OCI-LY7 (cell line): ENCODE data around the gene KLF12. TPM values are rescaled to one million over a fixed set of nuclear protein-coding genes. Genes with fewer than 3 reads are reported as not detected.

Experiments used
- BruUV-seq: library from RNA; stranded (reverse); fragments of 400-500 nt; replicated peaks from 2 replicates; lab custom pipeline; 2021; lab: Mats Ljungman, UMichigan
- CTCF ChIA-PET: fragments of 300-600 bp; sonication (Branson Sonifier 250); formaldehyde crosslinking; loops from one replicate; lab custom pipeline; 2022; ENCODE audit warnings: antibody characterized with exemption; ENCODE audit not compliant: unreplicated experiment; lab: Charles Lee
- POLR2A ChIA-PET: fragments of 300-600 bp; sonication (Branson Sonifier 250); formaldehyde crosslinking; loops from one replicate; lab custom pipeline; 2022; ENCODE audit warnings: antibody characterized with exemption; lab: Charles Lee
- DNase-seq: peaks from one replicate; pipeline ENCODE4 v3.0.0-alpha.2; 2015; ENCODE audit warnings: low spot score
- H2AFZ ChIP-seq: fragments of 200-600 bp; sonication (generic), shearing (Covaris generic); 2 replicates; pipeline ENCODE4 v1.6.1; 2014; ENCODE audit warnings: mild to moderate bottlenecking, antibody characterized with exemption, low read length, moderate library complexity
- H3K27ac ChIP-seq: fragments of 200-600 bp; sonication (generic); 2 replicates; pipeline ENCODE4 v1.5.1; 2014; ENCODE audit warnings: mixed run types, low read depth, mild to moderate bottlenecking, moderate library complexity, low read length, inconsistent platforms; ENCODE audit not compliant: poor library complexity, severe bottlenecking
- H3K36me3 ChIP-seq: fragments of 200-600 bp; sonication (generic); 2 replicates; pipeline ENCODE4 v1.6.1; 2014; ENCODE audit warnings: mild to moderate bottlenecking, antibody characterized with exemption, low read length, moderate library complexity, mixed read lengths; ENCODE audit not compliant: insufficient read depth
- H3K4me1 ChIP-seq: fragments of 200-600 bp; sonication (generic); 2 replicates; pipeline ENCODE4 v1.5.1; 2014; ENCODE audit warnings: mild to moderate bottlenecking, low read length; ENCODE audit not compliant: insufficient read depth, poor library complexity, severe bottlenecking
- H3K4me2 ChIP-seq: fragments of 200-600 bp; sonication (generic); 2 replicates; pipeline ENCODE4 v1.6.1; 2014; ENCODE audit warnings: mild to moderate bottlenecking, low read length
- H3K4me3 ChIP-seq: fragments of 200-600 bp; sonication (generic); 2 replicates; pipeline ENCODE4 v1.5.1; 2014; ENCODE audit warnings: mild to moderate bottlenecking, low read depth, low read length; ENCODE audit not compliant: poor library complexity, severe bottlenecking
- H3K79me2 ChIP-seq: fragments of 200-600 bp; sonication (generic); 2 replicates; pipeline ENCODE4 v1.6.1; 2016; ENCODE audit warnings: low read depth, mild to moderate bottlenecking, low read length, moderate library complexity, mixed read lengths; ENCODE audit not compliant: insufficient read depth
- H3K9me2 ChIP-seq: fragments of 200-600 bp; sonication (generic); 2 replicates; pipeline ENCODE4 v1.6.1; 2016; ENCODE audit warnings: mild to moderate bottlenecking, low read length, mixed read lengths; ENCODE audit not compliant: insufficient read depth
- H3K9me3 ChIP-seq: fragments of 200-600 bp; sonication (generic); 2 replicates; pipeline ENCODE4 v1.6.1; 2014; ENCODE audit warnings: mild to moderate bottlenecking, mixed run types, low read length, mixed read lengths
- H4K20me1 ChIP-seq: fragments of 200-600 bp; sonication (generic); 2 replicates; pipeline ENCODE4 v1.6.1; 2014; ENCODE audit warnings: mild to moderate bottlenecking, antibody characterized with exemption, low read length, moderate library complexity, mixed read lengths; ENCODE audit not compliant: insufficient read depth
- EZH2phosphoT487 ChIP-seq: fragments of 200-600 bp; sonication (generic); IDR thresholded peaks from 2 replicates; pipeline ENCODE4 v1.6.1; 2018; ENCODE audit warnings: low read depth, borderline replicate concordance, mild to moderate bottlenecking, mixed run types, antibody characterized with exemption, low read length, moderate library complexity, mixed read lengths
- intact Hi-C: fragments of 100-400 bp; cut with micrococcal nuclease; formaldehyde crosslinking; loops from one replicate; pipeline ENCODE4 v1.10.0; 2022; ENCODE audit not compliant: unreplicated experiment
- total RNA-seq, 2 experiments: library from RNA; depleted of rRNA in 1 of 2; stranded (reverse); fragments of >200 nt in 1 of 2; shearing (Covaris generic) in 1 of 2; gene quantifications; 2 replicates each; pipeline ENCODE4 v1.2.3, GENCODE V29; 2014 to 2022
- TF ChIP-seq, protein P1 (sequence below): fragments of 200-600 bp; sonication (generic); conservative IDR thresholded peaks from 2 replicates; pipeline ENCODE4 v1.5.1; 2014; ENCODE audit warnings: mild to moderate bottlenecking, antibody characterized with exemption, low read length, moderate library complexity, mixed read lengths

The KLF12 gene
- total RNA-seq, 2 experiments from 2014 or later, result 13.3 to 40.1 TPM

DNA sequence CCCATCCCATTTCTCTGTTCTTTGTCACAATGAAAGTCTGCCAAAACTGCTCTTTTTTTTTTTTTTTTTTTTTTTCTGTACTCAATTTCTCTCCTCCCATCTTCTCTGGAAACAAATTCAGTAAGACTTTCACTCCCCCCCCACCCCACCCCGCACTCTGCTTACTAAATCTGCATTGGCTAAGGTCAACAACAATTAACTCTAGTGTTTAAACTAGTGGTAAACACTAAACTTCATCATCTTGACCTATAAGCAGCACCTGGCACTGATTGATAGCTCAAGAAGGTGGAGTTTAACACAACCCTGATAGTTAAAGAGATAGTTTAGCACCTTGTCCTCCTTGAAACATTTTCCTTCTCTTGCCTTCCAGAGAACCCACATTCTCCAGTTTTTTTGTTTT lies 14.1 kb upstream of the KLF12 start:
- DNase-seq, result no peak
- CTCF ChIA-PET, result no interaction called here

DNA sequence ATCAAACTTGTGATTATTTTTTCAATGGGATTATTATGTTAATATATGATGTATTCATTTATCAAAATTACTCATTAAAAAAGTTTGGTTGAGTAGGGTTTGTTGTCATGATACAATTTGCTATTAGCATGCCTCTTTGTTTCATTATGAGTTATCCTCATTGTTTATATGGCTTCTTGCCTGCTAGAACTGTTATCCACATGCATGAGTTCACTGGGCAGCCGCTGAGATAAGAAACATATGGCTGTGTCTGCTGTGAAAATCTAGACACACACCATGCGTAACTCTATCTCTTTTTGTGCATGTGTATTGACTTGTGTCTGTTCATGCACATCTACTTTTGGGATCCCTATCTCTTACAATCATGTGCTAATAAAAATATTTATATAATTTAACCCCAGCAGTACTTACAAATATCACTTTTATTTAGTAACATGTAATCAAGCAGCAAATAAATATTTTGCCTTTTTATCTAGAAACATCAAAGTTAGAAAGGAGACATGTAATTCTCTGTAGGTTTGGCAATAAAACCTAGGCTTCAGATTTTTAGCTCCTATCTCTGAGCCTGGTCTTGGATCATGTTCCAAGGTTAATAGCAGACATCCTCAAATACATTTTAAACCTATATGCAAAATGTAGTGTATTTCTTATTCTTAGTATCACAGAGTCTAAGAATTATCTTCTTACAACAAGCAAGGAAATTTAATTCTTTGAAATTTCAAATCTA lies 11.2 kb upstream of the KLF12 start:
- no peaks in the 10 kb centered on the region for H3K9me3 ChIP-seq
- no peaks in the 10 kb centered on the region for H3K36me3 ChIP-seq
- no peaks in the 10 kb centered on the region for H4K20me1 ChIP-seq
- CTCF ChIA-PET, result interaction anchor here (0.6 kb wide), 1 partner anchor 389 kb away, joined by 5 read pairs; no protein-coding TSS in a partner anchor
- H3K4me2 ChIP-seq, result no peak overlapping the region
- H3K27ac ChIP-seq, result no peak overlapping the region
- H3K9me2 ChIP-seq, result no peaks in the 10 kb centered on the region
- H2AFZ ChIP-seq, result no peak overlapping the region
- no peaks in the 10 kb centered on the region for H3K79me2 ChIP-seq
- TF ChIP-seq, protein P1, sequence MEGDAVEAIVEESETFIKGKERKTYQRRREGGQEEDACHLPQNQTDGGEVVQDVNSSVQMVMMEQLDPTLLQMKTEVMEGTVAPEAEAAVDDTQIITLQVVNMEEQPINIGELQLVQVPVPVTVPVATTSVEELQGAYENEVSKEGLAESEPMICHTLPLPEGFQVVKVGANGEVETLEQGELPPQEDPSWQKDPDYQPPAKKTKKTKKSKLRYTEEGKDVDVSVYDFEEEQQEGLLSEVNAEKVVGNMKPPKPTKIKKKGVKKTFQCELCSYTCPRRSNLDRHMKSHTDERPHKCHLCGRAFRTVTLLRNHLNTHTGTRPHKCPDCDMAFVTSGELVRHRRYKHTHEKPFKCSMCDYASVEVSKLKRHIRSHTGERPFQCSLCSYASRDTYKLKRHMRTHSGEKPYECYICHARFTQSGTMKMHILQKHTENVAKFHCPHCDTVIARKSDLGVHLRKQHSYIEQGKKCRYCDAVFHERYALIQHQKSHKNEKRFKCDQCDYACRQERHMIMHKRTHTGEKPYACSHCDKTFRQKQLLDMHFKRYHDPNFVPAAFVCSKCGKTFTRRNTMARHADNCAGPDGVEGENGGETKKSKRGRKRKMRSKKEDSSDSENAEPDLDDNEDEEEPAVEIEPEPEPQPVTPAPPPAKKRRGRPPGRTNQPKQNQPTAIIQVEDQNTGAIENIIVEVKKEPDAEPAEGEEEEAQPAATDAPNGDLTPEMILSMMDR, result no peak
- TF ChIP-seq EZH2phosphoT487, result no peak
- intact Hi-C loops, result no loop called here
- no peaks in the 10 kb centered on the region for H3K4me1 ChIP-seq
- no TSS peak for BruUV-seq
- POLR2A ChIA-PET, result interaction anchor here (0.6 kb wide), 1 partner anchor 198 kb away, joined by 3 read pairs; no protein-coding TSS in a partner anchor
- no peak for DNase-seq
- H3K4me3 ChIP-seq, result no peak overlapping the region

More for the DNA sequence above, 14.1 kb upstream of the KLF12 start:
- no peak for TF ChIP-seq EZH2phosphoT487
- TF ChIP-seq, protein P1, result no peak
- Histone ChIP-seq H3K36me3 (no peaks in the 10 kb centered on the region), H2AFZ (no peak overlapping the region), H3K4me3 (no peak overlapping the region), H3K79me2 (no peaks in the 10 kb centered on the region), H3K9me2 (no peaks in the 10 kb centered on the region), H3K27ac (no peak overlapping the region), H3K4me1 (no peaks in the 10 kb centered on the region), H3K9me3 (no peaks in the 10 kb centered on the region), H3K4me2 (no peak overlapping the region), H4K20me1 (no peaks in the 10 kb centered on the region)
- POLR2A ChIA-PET, result interaction anchor here (0.6 to 0.8 kb wide), 4 partner anchors 21 to 283 kb away, joined by 3 to 5 read pairs (median 4); no protein-coding TSS in a partner anchor
- intact Hi-C loops, result no loop called here
- BruUV-seq, result no TSS peak

DNA sequence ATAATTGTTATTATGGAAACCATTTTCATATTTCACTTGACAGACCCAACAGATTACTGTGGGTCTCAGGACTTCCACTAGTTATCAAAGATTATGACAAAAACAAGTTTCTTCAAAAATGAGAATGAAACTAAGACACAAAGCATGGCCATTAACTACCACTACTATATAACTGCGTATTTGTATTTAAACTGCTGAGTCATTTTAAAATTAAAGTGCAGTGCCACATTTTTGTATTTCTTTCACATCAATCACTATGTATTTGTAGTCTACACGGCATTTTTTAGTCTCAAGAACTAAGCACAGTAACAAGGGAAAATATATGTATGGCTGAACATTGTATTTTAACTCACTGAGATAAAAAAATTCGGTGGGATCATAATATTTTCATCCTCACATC lies 10.1 kb upstream of the KLF12 start:
- Histone ChIP-seq H3K4me2 (no peak overlapping the region), H2AFZ (no peak overlapping the region), H3K27ac (no peak overlapping the region), H3K4me1 (no peaks in the 10 kb centered on the region), H3K9me2 (no peaks in the 10 kb centered on the region), H4K20me1 (no peaks in the 10 kb centered on the region), H3K9me3 (no peaks in the 10 kb centered on the region), H3K79me2 (no peaks in the 10 kb centered on the region), H3K36me3 (no peaks in the 10 kb centered on the region), H3K4me3 (no peak overlapping the region)
- no peak for TF ChIP-seq EZH2phosphoT487
- TF ChIP-seq, protein P1, result no peak
- POLR2A ChIA-PET, result no interaction called here
- intact Hi-C loops, result no loop called here
- CTCF ChIA-PET, result interaction anchor here (0.6 kb wide), 1 partner anchor 388 kb away, joined by 5 read pairs; no protein-coding TSS in a partner anchor
- DNase-seq, result no peak
- BruUV-seq, result no TSS peak
